Memory B cell (primary cell): ENCODE measurements around the gene ACCSL.
A peak's percentile ranks its signal among the peaks of the same experiment; 100 is the strongest.

Source experiments
- ATAC-seq: fragments of 150-1000 bp; cut with Tn5 transposase; 2 replicates; pipeline ENCODE4 v1.10.0; 2021; ENCODE audit warnings: low read depth, mild to moderate bottlenecking, moderate library complexity
- DNase-seq, 2 donors: peaks; one replicate each; pipeline ENCODE4 v3.0.0; 2022; ENCODE audit warnings: low spot score in 2 of 2
- H3K27ac Mint-ChIP-seq: one replicate; pipeline ENCODE4 v1.8.0; 2022; ENCODE audit warnings: mild to moderate bottlenecking, moderate library complexity, mixed read lengths
- H3K27me3 Mint-ChIP-seq: one replicate; pipeline ENCODE4 v1.8.0; 2022; ENCODE audit warnings: mixed read lengths
- H3K36me3 Mint-ChIP-seq: one replicate; pipeline ENCODE4 v1.8.0; 2022; ENCODE audit warnings: mild to moderate bottlenecking, mixed read lengths
- H3K4me1 Mint-ChIP-seq: one replicate; pipeline ENCODE4 v1.8.0; 2022; ENCODE audit warnings: mixed read lengths
- H3K4me3 Mint-ChIP-seq: one replicate; pipeline ENCODE4 v1.8.0; 2022; ENCODE audit warnings: mild to moderate bottlenecking, moderate library complexity, mixed read lengths
- H3K9me3 Mint-ChIP-seq: one replicate; pipeline ENCODE4 v1.8.0; 2022; ENCODE audit warnings: mixed read lengths

The ACCSL gene

DNA sequence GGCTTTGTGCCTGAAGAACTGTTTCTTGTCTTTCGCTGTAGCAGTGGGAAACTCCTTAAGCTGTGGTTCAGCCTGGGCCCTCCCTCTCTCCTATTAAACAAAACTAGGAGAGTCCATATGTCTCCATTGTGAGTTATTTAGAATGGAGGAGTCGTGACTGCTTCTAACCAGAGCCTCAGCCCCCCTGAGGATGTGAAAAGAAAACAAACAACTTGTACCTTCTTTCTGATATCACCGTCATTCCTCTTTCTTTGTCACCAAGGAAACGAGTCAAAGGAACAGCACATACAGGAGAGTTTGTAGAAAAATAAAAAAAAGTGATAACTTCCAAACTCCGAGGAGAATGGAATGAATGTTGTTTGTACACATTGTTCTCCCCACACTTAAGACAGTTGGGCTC lies 36.1 kb downstream of the ACCSL start:
- DNase-seq, result no peak
- no peaks in the 10 kb centered on the region for H3K4me1 Mint-ChIP-seq
- no peak overlapping the region for H3K27ac Mint-ChIP-seq
- H3K27me3 Mint-ChIP-seq, result no peaks in the 10 kb centered on the region
- H3K4me3 Mint-ChIP-seq, result no peak overlapping the region
- H3K9me3 Mint-ChIP-seq, result peaks cover 6% of the 10 kb centered on the region
- H3K36me3 Mint-ChIP-seq, result peaks cover 34% of the 10 kb centered on the region
- ATAC-seq, result no peak

DNA sequence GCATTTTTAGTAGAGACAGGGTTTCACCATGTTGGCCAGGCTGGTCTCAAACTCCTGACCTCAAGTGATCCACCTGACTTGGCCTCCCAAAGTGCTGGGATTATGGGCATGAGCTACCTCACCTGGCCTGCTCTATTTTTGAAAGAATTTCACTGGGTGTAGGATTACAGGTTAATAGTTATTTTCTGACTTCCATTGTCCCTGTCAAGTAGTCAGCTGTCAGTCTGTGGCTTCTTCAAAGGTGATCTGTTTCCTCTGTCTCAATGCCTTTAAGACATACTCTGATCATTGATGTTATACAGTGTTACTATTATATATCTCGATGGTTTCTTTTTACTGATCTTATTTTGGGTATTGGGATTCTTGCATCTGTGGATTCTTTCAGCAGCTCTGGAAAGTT lies 37.5 kb downstream of the ACCSL start:
- ATAC-seq (no peak), DNase-seq (no peak)
- Mint-ChIP-seq H3K27me3 (no peaks in the 10 kb centered on the region), H3K36me3 (peaks cover 32% of the 10 kb centered on the region), H3K9me3 (peaks cover 6% of the 10 kb centered on the region), H3K4me1 (peaks cover 2% of the 10 kb centered on the region), H3K27ac (no peak overlapping the region), H3K4me3 (no peak overlapping the region)

DNA sequence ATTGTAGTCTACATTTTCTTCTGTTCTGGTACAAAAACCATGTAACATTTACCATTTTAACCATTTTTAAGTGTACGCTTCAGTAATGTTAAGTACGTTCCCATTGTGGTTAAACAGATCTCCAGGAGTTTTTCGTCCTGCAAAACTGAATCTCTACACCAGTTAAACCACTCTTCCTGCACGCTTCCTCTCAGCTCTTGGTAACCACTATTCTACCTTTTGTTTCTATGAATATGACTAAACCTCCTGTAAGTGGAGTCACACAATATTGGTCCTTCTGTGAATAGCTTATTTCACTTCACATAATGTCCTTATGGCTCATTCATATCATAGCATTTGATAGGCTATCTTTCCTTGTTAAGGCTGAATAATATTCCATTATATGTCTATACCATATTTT lies 40.6 kb downstream of the ACCSL start:
- H3K36me3 Mint-ChIP-seq, result peaks cover 27% of the 10 kb centered on the region
- DNase-seq, result no peak
- H3K27ac Mint-ChIP-seq, result no peak overlapping the region
- no peak for ATAC-seq
- H3K9me3 Mint-ChIP-seq, result peaks cover 6% of the 10 kb centered on the region
- H3K27me3 Mint-ChIP-seq, result no peaks in the 10 kb centered on the region
- H3K4me3 Mint-ChIP-seq, result no peak overlapping the region
- H3K4me1 Mint-ChIP-seq, result peaks cover 2% of the 10 kb centered on the region

DNA sequence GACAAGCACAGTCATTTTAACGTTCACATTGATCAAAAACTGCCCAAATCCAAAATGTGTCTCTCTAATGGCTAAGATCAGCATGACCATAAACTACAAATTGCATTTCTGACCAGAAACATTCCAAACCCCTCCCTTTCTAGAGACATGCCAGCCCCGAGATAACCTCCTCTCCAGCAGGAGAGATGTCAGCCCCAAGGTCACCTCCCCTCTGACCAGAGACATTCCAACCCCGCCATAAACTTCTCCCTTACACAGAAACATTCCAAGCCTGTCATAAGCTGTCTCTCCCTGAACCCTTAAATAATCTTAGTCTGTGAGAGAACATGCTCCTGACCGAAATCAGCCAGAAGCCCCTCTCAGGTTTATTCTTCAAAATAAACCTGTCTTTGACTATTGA lies 41.1 kb downstream of the ACCSL start:
- no peaks in the 10 kb centered on the region for H3K27me3 Mint-ChIP-seq
- peaks cover 2% of the 10 kb centered on the region for H3K4me1 Mint-ChIP-seq
- H3K27ac Mint-ChIP-seq, result no peak overlapping the region
- ATAC-seq (no peak), DNase-seq (no peak)
- peaks cover 24% of the 10 kb centered on the region for H3K36me3 Mint-ChIP-seq
- peaks cover 6% of the 10 kb centered on the region for H3K9me3 Mint-ChIP-seq
- no peak overlapping the region for H3K4me3 Mint-ChIP-seq

DNA sequence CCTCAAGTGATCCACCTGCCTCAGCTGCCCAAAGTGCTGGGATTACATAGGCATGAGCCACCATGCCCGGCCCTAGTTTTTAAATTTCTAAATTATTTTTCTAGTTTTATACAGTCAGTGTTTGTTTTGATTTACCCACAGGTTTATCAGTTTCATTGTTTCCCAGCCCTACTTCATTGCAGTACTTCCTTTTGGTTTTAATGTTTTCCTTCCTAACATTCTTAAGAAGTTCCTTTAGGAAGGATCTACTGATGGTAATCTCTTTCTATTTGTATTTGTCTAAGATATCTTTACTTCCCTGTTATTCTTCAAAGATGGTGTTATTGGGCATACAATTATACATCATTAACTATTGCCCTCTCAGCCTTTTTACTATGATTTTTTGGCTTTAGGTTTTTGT lies 42.8 kb downstream of the ACCSL start:
- Mint-ChIP-seq H3K4me1 (peaks cover 10% of the 10 kb centered on the region), H3K27ac (no peak overlapping the region), H3K36me3 (peaks cover 14% of the 10 kb centered on the region), H3K27me3 (peaks cover 1% of the 10 kb centered on the region), H3K9me3 (peaks cover 4% of the 10 kb centered on the region), H3K4me3 (no peak overlapping the region)
- ATAC-seq (no peak), DNase-seq (no peak)

DNA sequence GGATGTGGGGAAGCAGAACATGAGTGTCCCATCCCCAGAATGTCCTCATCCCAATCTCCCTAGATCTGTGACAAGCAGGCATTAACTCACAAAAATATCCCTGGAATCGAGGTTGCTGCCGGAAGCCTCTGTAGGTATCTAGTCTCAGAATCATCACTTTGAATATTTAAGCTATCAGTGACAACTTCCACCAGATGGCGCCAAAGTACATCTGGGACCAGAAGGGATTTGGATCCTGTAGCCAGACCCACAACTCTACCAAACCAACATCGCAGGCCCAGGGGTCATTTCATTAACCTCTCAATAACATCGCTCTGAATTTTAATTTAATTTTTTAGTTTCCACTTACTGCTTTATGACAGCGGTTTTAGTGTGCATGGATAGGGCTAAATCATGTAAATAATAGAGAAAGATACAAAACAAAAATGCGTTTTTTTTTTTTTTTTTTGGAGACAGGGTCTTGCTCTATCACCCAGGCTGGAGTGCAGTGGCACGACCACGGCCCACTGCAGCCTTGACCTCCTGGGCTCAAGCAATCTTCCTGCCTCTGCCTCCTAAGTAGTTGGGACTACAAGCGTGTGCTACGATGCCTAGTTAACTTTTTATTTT lies 46.6 kb downstream of the ACCSL start:
- Mint-ChIP-seq H3K4me1 (peaks cover 17% of the 10 kb centered on the region), H3K27ac (no peak overlapping the region)

DNA sequence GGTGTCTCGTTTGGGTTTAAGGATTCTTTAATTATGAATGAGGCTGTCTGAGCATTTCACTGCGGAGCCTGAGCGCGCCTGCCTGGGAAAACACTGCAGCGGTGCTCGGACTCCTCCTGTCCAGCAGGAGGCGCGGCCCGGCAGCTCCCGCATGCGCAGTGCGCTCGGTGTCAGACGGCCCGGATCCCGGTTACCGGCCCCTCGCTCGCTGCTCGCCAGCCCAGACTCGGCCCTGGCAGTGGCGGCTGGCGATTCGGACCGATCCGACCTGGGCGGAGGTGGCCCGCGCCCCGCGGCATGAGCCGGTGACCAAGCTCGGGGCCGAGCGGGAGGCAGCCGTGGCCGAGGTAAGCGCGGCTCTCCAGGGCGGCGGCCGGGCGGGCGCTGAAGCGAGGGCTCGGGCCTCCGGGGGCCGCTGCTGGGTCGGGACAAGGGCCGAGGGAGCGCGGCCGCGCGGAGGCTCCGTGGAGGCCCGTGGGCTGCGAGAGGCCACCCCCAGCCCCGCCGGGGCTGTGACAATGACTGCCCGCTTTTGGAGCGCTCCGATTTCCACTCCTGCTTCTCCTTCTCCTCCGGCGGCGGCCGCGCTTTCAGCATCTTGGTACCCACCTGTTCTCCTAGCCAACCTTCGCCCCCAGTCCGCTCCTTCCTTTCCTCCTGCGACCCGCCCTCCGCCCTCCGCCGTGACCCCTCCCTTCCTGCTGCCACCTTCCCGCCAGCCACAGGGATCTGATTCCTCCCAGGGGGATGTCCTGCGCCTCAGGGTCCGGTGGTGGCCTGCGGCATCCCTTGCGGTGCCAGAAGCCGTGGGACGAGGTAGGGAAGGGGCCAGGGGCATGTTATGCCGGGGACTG lies 48.0 kb downstream of the ACCSL start, which contains the start of gene EXT2:
EXT2 (plus strand) TSS at position 173 of the 854 bp plus-strand sequence. CDS start 12,035 bp downstream, outside the sequence.
- Mint-ChIP-seq H3K27ac (peak within 1 kb of the TSS; percentile 68), H3K36me3 (peaks cover 16% of the 10 kb centered on the region), H3K27me3 (peaks cover 1% of the 10 kb centered on the region), H3K4me1 (peaks cover 20% of the 10 kb centered on the region), H3K9me3 (no peaks in the 10 kb centered on the region), H3K4me3 (peak within 1 kb of the TSS; percentile 86)
- DNase-seq (peak; percentile 85 to 90), ATAC-seq (peak; percentile 92)

More for the DNA sequence above, 46.6 kb downstream of the ACCSL start:
- Mint-ChIP-seq H3K9me3 (no peaks in the 10 kb centered on the region), H3K4me3 (peak overlapping the region; percentile 19), H3K36me3 (peaks cover 6% of the 10 kb centered on the region), H3K27me3 (peaks cover 1% of the 10 kb centered on the region)
- peak; percentile 63 to 72 for DNase-seq
- ATAC-seq, result peak; percentile 42

DNA sequence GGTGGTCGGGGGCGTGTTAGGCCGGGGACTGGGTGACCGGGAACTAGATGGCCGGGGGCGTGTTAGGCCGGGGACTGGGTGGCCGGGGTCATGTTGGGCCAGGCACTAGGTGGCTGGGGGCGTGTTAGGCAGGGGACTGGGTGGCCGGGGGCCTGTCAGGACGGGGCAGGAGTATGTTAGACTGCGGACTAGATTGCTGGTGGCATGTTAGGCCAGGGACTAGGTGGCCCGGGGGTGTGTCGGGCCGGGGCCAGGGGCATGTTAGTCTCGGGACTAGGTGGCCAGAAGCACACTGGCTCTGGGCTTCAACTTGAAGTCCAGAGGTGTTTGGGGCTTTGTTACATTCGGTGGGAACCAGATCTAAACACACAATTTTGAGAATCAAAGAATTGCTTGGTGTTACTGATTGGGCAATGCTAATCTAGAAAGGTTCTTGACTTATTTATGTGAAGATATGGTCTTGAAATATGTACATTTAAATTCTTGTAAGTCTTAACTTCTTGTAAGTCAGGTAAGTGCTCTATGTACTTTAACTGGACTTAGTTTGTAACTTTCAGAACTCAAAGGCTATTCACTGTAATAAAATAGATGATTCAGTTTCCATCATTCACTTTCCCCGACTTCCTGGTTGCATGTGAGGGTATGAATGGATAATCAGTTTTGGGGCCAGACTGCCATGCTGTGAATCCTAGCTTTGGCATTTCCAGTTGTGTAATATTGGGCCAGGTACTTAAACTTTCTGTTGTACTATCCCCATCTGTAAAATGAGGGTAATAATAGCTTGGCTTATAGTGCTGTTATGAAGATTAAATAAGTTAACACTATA lies 48.8 kb downstream of the ACCSL start:
- H3K4me3 Mint-ChIP-seq, result peak overlapping the region; percentile 86
- H3K9me3 Mint-ChIP-seq, result no peaks in the 10 kb centered on the region
- peak overlapping the region; percentile 68 for H3K27ac Mint-ChIP-seq
- DNase-seq (no peak), ATAC-seq (no peak)
- H3K4me1 Mint-ChIP-seq, result peaks cover 20% of the 10 kb centered on the region
- peaks cover 1% of the 10 kb centered on the region for H3K27me3 Mint-ChIP-seq
- peaks cover 14% of the 10 kb centered on the region for H3K36me3 Mint-ChIP-seq

DNA sequence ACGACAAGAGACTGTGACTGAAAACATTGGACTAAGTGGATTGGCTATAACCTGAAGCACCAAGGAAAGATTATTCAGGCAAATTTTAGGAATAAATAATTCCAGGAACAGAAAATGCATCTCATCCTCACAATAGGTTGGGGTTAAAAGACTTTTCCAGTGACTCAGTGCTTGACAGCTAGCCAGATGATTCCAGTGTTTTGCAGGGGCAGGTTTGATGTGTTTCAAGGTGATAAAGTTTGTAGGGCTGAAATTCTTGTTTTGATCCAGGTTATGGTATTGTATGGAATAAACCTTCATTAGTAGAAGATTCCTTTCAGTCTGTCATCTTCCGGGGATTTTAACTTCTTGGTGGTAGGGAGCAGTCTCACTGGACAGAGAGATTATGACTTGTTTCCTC lies 50.0 kb downstream of the ACCSL start:
- H3K4me3 Mint-ChIP-seq, result peak overlapping the region; percentile 44
- DNase-seq (no peak), ATAC-seq (no peak)
- H3K4me1 Mint-ChIP-seq, result peaks cover 27% of the 10 kb centered on the region
- no peak overlapping the region for H3K27ac Mint-ChIP-seq
- no peaks in the 10 kb centered on the region for H3K9me3 Mint-ChIP-seq
- H3K27me3 Mint-ChIP-seq, result peaks cover 1% of the 10 kb centered on the region
- H3K36me3 Mint-ChIP-seq, result peaks cover 14% of the 10 kb centered on the region

DNA sequence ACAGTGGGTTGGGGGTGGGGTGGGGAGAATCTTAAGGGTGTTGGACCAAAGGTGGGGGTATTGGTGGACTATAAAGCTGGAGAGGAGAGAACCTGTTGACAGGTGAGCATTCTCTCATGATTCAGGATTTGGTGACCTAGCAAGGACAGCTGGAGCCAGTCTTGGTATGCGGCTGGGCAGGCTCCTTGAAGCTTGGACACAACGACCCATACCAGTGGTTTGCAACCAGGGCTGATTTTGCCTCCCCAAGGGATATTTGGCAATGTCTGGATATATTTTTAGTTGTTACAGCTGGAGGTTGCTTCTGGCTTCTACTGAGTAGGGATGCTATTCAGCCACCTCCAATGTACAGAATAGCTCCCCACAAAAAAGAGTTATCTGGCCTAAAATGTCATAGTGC lies 53.3 kb downstream of the ACCSL start:
- no peak overlapping the region for H3K4me3 Mint-ChIP-seq
- no peaks in the 10 kb centered on the region for H3K9me3 Mint-ChIP-seq
- peaks cover 21% of the 10 kb centered on the region for H3K4me1 Mint-ChIP-seq
- no peak for ATAC-seq
- H3K27me3 Mint-ChIP-seq, result no peaks in the 10 kb centered on the region
- no peak for DNase-seq
- H3K36me3 Mint-ChIP-seq, result peaks cover 17% of the 10 kb centered on the region
- H3K27ac Mint-ChIP-seq, result no peak overlapping the region

DNA sequence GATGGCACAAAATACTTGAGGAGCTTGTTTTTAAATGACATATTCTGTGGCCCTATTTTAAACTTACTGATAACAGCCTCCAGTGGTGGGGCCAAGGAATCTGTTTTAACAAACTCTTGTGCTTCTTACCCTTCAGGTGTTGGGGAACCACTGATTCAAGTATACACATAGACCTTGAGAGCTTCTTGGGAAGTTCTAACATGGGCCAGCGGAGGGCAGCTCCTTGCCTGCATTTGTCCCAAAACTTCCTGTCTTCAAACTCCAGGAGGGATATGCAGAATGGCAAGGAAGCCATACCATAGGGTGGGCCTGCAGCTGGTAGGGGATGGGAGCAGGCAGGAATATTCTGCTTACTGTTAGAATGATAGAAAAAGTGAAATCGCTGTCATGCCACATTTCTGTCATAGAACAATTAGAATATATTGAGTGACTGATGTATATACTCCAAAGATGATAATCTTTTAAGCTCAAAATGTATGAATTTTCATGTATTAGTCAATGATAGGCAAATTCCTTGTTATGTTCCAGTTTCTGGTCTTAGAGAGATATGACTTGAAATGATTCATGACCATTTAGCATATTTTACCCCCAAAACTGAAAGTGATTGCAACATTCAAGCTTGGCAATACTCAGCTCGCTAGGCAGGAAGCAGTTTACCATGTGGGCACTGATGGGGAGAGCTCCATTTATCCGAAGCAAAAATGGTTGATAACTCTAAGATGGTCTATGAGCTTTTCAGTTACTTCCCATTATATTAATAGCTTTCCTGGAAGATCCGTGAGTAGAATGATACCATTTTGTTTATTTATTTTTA lies 56.9 kb downstream of the ACCSL start:
- no peak for ATAC-seq
- H3K36me3 Mint-ChIP-seq, result peaks cover 13% of the 10 kb centered on the region
- H3K27ac Mint-ChIP-seq, result no peak overlapping the region
- H3K4me1 Mint-ChIP-seq, result peaks cover 16% of the 10 kb centered on the region
- H3K27me3 Mint-ChIP-seq, result no peaks in the 10 kb centered on the region
- H3K9me3 Mint-ChIP-seq, result no peaks in the 10 kb centered on the region
- DNase-seq, result no peak
- H3K4me3 Mint-ChIP-seq, result no peak overlapping the region

DNA sequence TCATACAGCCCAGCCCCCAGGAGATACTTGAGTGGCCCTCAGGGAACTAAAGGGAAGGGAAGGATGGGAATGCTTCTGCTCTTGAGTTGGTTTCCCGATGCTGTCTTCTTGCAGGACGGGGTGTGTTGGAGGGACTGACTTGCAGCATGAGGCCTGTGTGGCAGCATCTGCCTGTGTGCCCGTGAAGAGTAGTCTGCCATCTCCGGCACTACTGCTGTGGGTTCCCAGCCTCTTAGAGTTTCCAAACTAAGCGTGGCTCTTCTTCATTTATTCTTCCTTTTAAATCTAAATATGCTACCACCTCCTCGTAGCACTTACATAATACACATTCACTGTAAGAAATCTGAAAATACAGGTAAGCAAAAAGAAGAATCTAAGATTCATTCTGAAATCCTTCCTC lies 60.5 kb downstream of the ACCSL start:
- H3K4me1 Mint-ChIP-seq, result peaks cover 11% of the 10 kb centered on the region
- DNase-seq (no peak), ATAC-seq (no peak)
- no peak overlapping the region for H3K27ac Mint-ChIP-seq
- peaks cover 13% of the 10 kb centered on the region for H3K36me3 Mint-ChIP-seq
- H3K27me3 Mint-ChIP-seq, result no peaks in the 10 kb centered on the region
- H3K9me3 Mint-ChIP-seq, result no peaks in the 10 kb centered on the region
- no peak overlapping the region for H3K4me3 Mint-ChIP-seq
